Gastroesophageal sphincter (tissue), 4 donors: ENCODE data around the gene BCCIP. TPM values are rescaled to one million over a fixed set of nuclear protein-coding genes. Genes with fewer than 3 reads are reported as not detected.

Experiments
- ATAC-seq: fragments of 150-250 bp; one replicate; pipeline ENCODE4 v1.9.1; 2016; ENCODE audit warnings: mild to moderate bottlenecking, moderate library complexity
- H3K27ac ChIP-seq, 4 donors: fragments of 200-600 bp; sonication (generic) in 3 of 4; 1 replicate in 3 of 4; 2 replicates in 1 of 4; pipeline ENCODE4 v1.5.1; 2016 to 2019
- H3K27me3 ChIP-seq: fragments of 200-600 bp; sonication (generic); one replicate; pipeline ENCODE4 v1.5.1; 2019
- H3K36me3 ChIP-seq, 2 donors: fragments of 200-600 bp; sonication (generic); one replicate each; pipeline ENCODE4 v1.5.1; 2019; ENCODE audit warnings: control low read depth in 1 of 2
- H3K4me1 ChIP-seq, 3 donors: fragments of 200-600 bp; sonication (generic); 1 replicate in 2 of 3; 2 replicates in 1 of 3; pipeline ENCODE4 v1.5.1; 2016 to 2019; ENCODE audit warnings: control low read depth in 2 of 3
- H3K4me3 ChIP-seq, 2 donors: fragments of 200-600 bp; sonication (generic); one replicate each; pipeline ENCODE4 v1.5.1; 2019; ENCODE audit warnings: mild to moderate bottlenecking in 1 of 2, moderate library complexity in 1 of 2
- H3K9me3 ChIP-seq, 3 donors: fragments of 200-600 bp; sonication (generic); one replicate each; pipeline ENCODE4 v1.5.1; 2017 to 2019; ENCODE audit warnings: control low read depth in 2 of 3
- CTCF ChIP-seq, 4 experiments: fragments of 200-600 bp in 2 of 4; fragments of 450-650 bp in 2 of 4; sonication (generic) in 1 of 4; IDR thresholded peaks; one replicate each; pipeline ENCODE4 v1.5.1; 2017 to 2019; ENCODE audit warnings: antibody characterized with exemption in 4 of 4, mild to moderate bottlenecking in 2 of 4, moderate library complexity in 2 of 4
- EP300 ChIP-seq: sonication (generic); formaldehyde crosslinking; IDR thresholded peaks from one replicate; pipeline ENCODE4 v1.6.1; 2017; ENCODE audit warnings: antibody characterized with exemption, mild to moderate bottlenecking
- POLR2A ChIP-seq, 2 donors: fragments of 450-650 bp; IDR thresholded peaks; one replicate each; pipeline ENCODE4 v1.6.1; 2017; ENCODE audit warnings: antibody characterized with exemption in 2 of 2, mild to moderate bottlenecking in 2 of 2, moderate library complexity in 1 of 2
- POLR2AphosphoS5 ChIP-seq: sonication (generic); formaldehyde crosslinking; IDR thresholded peaks from one replicate; pipeline ENCODE4 v1.6.1; 2017; ENCODE audit warnings: antibody characterized with exemption
- whole genome bisulfite sequencing, 2 donors: methylation state at CpG; one replicate each; pipeline ENCODE4 v1.1.5; 2018; ENCODE audit warnings: low coverage in 1 of 2; 5-methylcytosine and 5-hydroxymethylcytosine counted together
- total RNA-seq, 4 donors: library from RNA; depleted of rRNA; stranded (reverse); fragments of >200 nt; gene quantifications; one replicate each; pipeline ENCODE4 v1.1.0, GENCODE V29; 2016

Gene BCCIP
- total RNA-seq, 4 donors from 2014 or later, result 38.6 to 59.2 (median 50.3) TPM

- ATAC-seq, result no peak
- Histone ChIP-seq H3K4me3 (no peak overlapping the region), H3K27ac (no peak overlapping the region), H3K36me3 (peaks cover 0 to 98% of the 10 kb centered on the region in 2 donors), H3K4me1 (no peaks in the 10 kb centered on the region), H3K27me3 (no peaks in the 10 kb centered on the region), H3K9me3 (no peaks in the 10 kb centered on the region)
- TF ChIP-seq POLR2AphosphoS5 (no peak), POLR2A (IDR thresholded peaks at IDR 0.05) (no peak), EP300 (no peak), CTCF (IDR thresholded peaks at IDR 0.05) (no peak)
- 80% methylated on average over 1 of the region's 7 CpGs; no CpG with 5 or more reads in 1 of the 2 donors for WGBS, 2 donors
Measured at GRCh38 chr10:125802739-125803138, 20.6 kb upstream of the BCCIP start.

GRCh38 chr10:125808047-125808446 lies 15.3 kb upstream of the BCCIP start:
- H3K36me3 ChIP-seq, result peaks cover 0 to 99% of the 10 kb centered on the region in 2 donors
- TF ChIP-seq POLR2A (IDR thresholded peaks at IDR 0.05) (no peak), POLR2AphosphoS5 (no peak), EP300 (no peak), CTCF (IDR thresholded peaks at IDR 0.05) (no peak)
- WGBS, 2 donors, result no CpG with 5 or more reads among the region's 1 CpG

GRCh38 chr10:125811251-125811650 lies 12.1 kb upstream of the BCCIP start:
- Histone ChIP-seq H3K4me3 (no peak overlapping the region), H3K27me3 (no peaks in the 10 kb centered on the region), H3K4me1 (no peaks in the 10 kb centered on the region), H3K36me3 (peaks cover 0 to 99% of the 10 kb centered on the region in 2 donors), H3K27ac (no peak overlapping the region), H3K9me3 (no peaks in the 10 kb centered on the region)
- TF ChIP-seq POLR2AphosphoS5 (no peak), CTCF (IDR thresholded peaks at IDR 0.05) (no peak)
- 53 to 75% methylated on average over 1 of the region's 1 CpG for WGBS, 2 donors
- ATAC-seq, result no peak

More at GRCh38 chr10:125808047-125808446, 15.3 kb upstream of the BCCIP start:
- H3K4me3 ChIP-seq, result no peak overlapping the region
- no peaks in the 10 kb centered on the region for H3K9me3 ChIP-seq
- ATAC-seq, result no peak
- no peak overlapping the region for H3K27ac ChIP-seq
- no peaks in the 10 kb centered on the region for H3K27me3 ChIP-seq
- no peaks in the 10 kb centered on the region for H3K4me1 ChIP-seq

- Histone ChIP-seq H3K27ac (no peak overlapping the region), H3K27me3 (no peaks in the 10 kb centered on the region), H3K4me1 (no peaks in the 10 kb centered on the region), H3K4me3 (no peak overlapping the region), H3K9me3 (no peaks in the 10 kb centered on the region), H3K36me3 (peaks cover 0 to 92% of the 10 kb centered on the region in 2 donors)
- ATAC-seq, result no peak
- 80 to 87% methylated on average over 1 of the region's 1 CpG for WGBS, 2 donors
- TF ChIP-seq POLR2AphosphoS5 (no peak), EP300 (no peak), CTCF (IDR thresholded peaks at IDR 0.05) (no peak), POLR2A (IDR thresholded peaks at IDR 0.05) (no peak)
Measured at GRCh38 chr10:125812128-125812750, 11.1 kb upstream of the BCCIP start.

GRCh38 chr10:125815764-125816163 lies 7.6 kb upstream of the BCCIP start:
- WGBS, 2 donors, result 50% methylated on average over 1 of the region's 1 CpG; no CpG with 5 or more reads in 1 of the 2 donors
- no peak for ATAC-seq
- Histone ChIP-seq H3K27ac (no peak overlapping the region), H3K27me3 (no peaks in the 10 kb centered on the region), H3K9me3 (no peaks in the 10 kb centered on the region), H3K4me3 (no peak overlapping the region), H3K4me1 (peaks cover 0 to 4% (median 0%) of the 10 kb centered on the region in 3 donors), H3K36me3 (peaks cover 0 to 58% of the 10 kb centered on the region in 2 donors)
- TF ChIP-seq CTCF (IDR thresholded peaks at IDR 0.05), result no peak
- no peak for TF ChIP-seq EP300
- TF ChIP-seq POLR2AphosphoS5, result no peak
- TF ChIP-seq POLR2A (IDR thresholded peaks at IDR 0.05), result no peak
